Tibial nerve (tissue), 4 donors: ENCODE measurements around the gene MAML2. TPM values are rescaled to one million over a fixed set of nuclear protein-coding genes. Genes with fewer than 3 reads are reported as not detected.

Experiments used
- DNase-seq, 2 donors: peaks; one replicate each; pipeline ENCODE4 v3.0.0-alpha.2; 2019; ENCODE audit warnings: low spot score in 2 of 2
- H3K27ac ChIP-seq, 4 donors: fragments of 200-600 bp; sonication (generic) in 3 of 4; one replicate each; pipeline ENCODE4 v1.5.1; 2017 to 2019; ENCODE audit warnings: mild to moderate bottlenecking in 1 of 4
- H3K27me3 ChIP-seq, 2 donors: fragments of 200-600 bp; sonication (generic) in 1 of 2; one replicate each; pipeline versions ENCODE4 v1.5.1 to v1.6.0; 2017 to 2019
- H3K36me3 ChIP-seq, 3 donors: fragments of 200-600 bp; sonication (generic); one replicate each; pipeline ENCODE4 v1.5.1; 2018 to 2019
- H3K4me1 ChIP-seq, 4 donors: fragments of 200-600 bp; sonication (generic) in 3 of 4; one replicate each; pipeline ENCODE4 v1.5.1; 2017 to 2019
- H3K4me3 ChIP-seq, 4 donors: fragments of 200-600 bp; sonication (generic) in 3 of 4; one replicate each; pipeline ENCODE4 v1.5.1; 2017 to 2019; ENCODE audit warnings: mild to moderate bottlenecking in 1 of 4, moderate library complexity in 1 of 4
- H3K9me3 ChIP-seq, 4 donors: fragments of 200-600 bp; sonication (generic) in 3 of 4; one replicate each; pipeline ENCODE4 v1.5.1; 2017 to 2019
- CTCF ChIP-seq, 5 experiments: fragments of 200-600 bp in 3 of 5; fragments of 450-650 bp in 2 of 5; sonication (generic) in 3 of 5; IDR thresholded peaks; one replicate each; pipeline ENCODE4 v1.5.1; 2016 to 2019; ENCODE audit warnings: antibody characterized with exemption in 5 of 5, mild to moderate bottlenecking in 3 of 5, moderate library complexity in 2 of 5
- EP300 ChIP-seq, 2 donors: sonication (generic); formaldehyde crosslinking; IDR thresholded peaks; one replicate each; pipeline ENCODE4 v1.6.1; 2017; ENCODE audit warnings: antibody characterized with exemption in 2 of 2, mild to moderate bottlenecking in 1 of 2
- POLR2A ChIP-seq, 2 donors: fragments of 450-650 bp; IDR thresholded peaks; one replicate each; pipeline ENCODE4 v1.6.1; 2017; ENCODE audit warnings: antibody characterized with exemption in 2 of 2, mild to moderate bottlenecking in 2 of 2, moderate library complexity in 2 of 2
- WGBS, 2 donors: methylation state at CpG; one replicate each; pipeline ENCODE4 v1.1.5; 2018; 5-methylcytosine and 5-hydroxymethylcytosine counted together
- total RNA-seq, 4 donors: library from RNA; depleted of rRNA; stranded (reverse); fragments of >200 nt; gene quantifications; one replicate each; pipeline ENCODE4 v1.1.0, GENCODE V29; 2016

MAML2 gene
- total RNA-seq, 4 donors from 2014 or later, result 20.5 to 38.4 (median 27.9) TPM

GRCh38 chr11:96159968-96160367 lies 183.0 kb downstream of the MAML2 start:
- Histone ChIP-seq H3K36me3 (no peaks in the 10 kb centered on the region), H3K4me1 (peaks cover 0 to 61% (median 32%) of the 10 kb centered on the region in 4 donors), H3K27ac (no peak overlapping the region), H3K4me3 (no peak overlapping the region), H3K27me3 (no peaks in the 10 kb centered on the region), H3K9me3 (no peaks in the 10 kb centered on the region)
- 64 to 73% methylated on average over 5 to 6 of the region's 6 CpGs for WGBS, 2 donors
- no peak for TF ChIP-seq CTCF (IDR thresholded peaks at IDR 0.05)
- no peak for TF ChIP-seq EP300 (IDR thresholded peaks at IDR 0.05)
- no peak for TF ChIP-seq POLR2A (IDR thresholded peaks at IDR 0.05)
- DNase-seq, result no peak

GRCh38 chr11:96158126-96158525 lies 184.9 kb downstream of the MAML2 start:
- Histone ChIP-seq H3K4me1 (peaks cover 0 to 68% (median 42%) of the 10 kb centered on the region in 4 donors), H3K36me3 (no peaks in the 10 kb centered on the region), H3K9me3 (no peaks in the 10 kb centered on the region), H3K27ac (peak overlapping the region in 3 of 4 donors; percentile 1 to 87 (median 86)), H3K27me3 (no peaks in the 10 kb centered on the region), H3K4me3 (no peak overlapping the region)
- WGBS, 2 donors, result 39 to 88% methylated on average over 1 of the region's 1 CpG
- DNase-seq, result no peak
- TF ChIP-seq CTCF (IDR thresholded peaks at IDR 0.05) (no peak), POLR2A (IDR thresholded peaks at IDR 0.05) (no peak), EP300 (IDR thresholded peaks at IDR 0.05) (no peak)

DNA sequence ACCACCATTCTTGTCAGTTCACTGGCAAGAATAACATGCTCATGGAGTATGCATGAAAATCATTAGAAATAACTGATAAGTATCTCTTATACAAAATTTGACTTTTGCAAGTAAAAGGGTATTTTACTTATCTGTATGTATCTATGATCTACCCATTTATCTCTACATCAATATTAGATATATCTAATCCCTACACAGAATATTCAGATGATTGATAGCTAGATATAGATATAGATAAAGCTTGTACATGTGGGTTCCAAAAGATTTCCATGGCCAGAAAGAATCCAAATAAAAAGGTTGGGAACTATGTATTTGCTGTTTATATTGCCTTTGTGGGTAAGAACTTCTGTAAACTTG lies 185.5 kb downstream of the MAML2 start:
- no peaks in the 10 kb centered on the region for H3K9me3 ChIP-seq
- no peaks in the 10 kb centered on the region for H3K36me3 ChIP-seq
- peaks cover 0 to 63% (median 42%) of the 10 kb centered on the region in 4 donors for H3K4me1 ChIP-seq
- H3K27ac ChIP-seq, result peak overlapping the region in 3 of 4 donors; percentile 74 to 87 (median 86)
- DNase-seq, result no peak
- no peak for TF ChIP-seq CTCF (IDR thresholded peaks at IDR 0.05)
- TF ChIP-seq POLR2A (IDR thresholded peaks at IDR 0.05), result no peak
- TF ChIP-seq EP300 (IDR thresholded peaks at IDR 0.05), result no peak
- H3K27me3 ChIP-seq, result no peaks in the 10 kb centered on the region
- no peak overlapping the region for H3K4me3 ChIP-seq

GRCh38 chr11:96156379-96156722 lies 186.6 kb downstream of the MAML2 start:
- Histone ChIP-seq H3K36me3 (no peaks in the 10 kb centered on the region), H3K4me1 (peaks cover 0 to 57% (median 42%) of the 10 kb centered on the region in 4 donors), H3K27ac (peak overlapping the region; percentile 33 to 87 (median 80)), H3K9me3 (no peaks in the 10 kb centered on the region), H3K27me3 (no peaks in the 10 kb centered on the region), H3K4me3 (peak overlapping the region in 2 of 4 donors; percentile 2 to 20)
- WGBS, 2 donors, result 26 to 46% methylated on average over 3 of the region's 3 CpGs
- no peak for TF ChIP-seq POLR2A (IDR thresholded peaks at IDR 0.05)
- TF ChIP-seq EP300 (IDR thresholded peaks at IDR 0.05), result peak in 1 of 2 donors; percentile 57
- DNase-seq, result peak in 1 of 2 donors; percentile 52

- 29 to 31% methylated on average over 9 of the region's 9 CpGs for WGBS, 2 donors
- Histone ChIP-seq H3K9me3 (no peaks in the 10 kb centered on the region), H3K27ac (peak overlapping the region; percentile 33 to 87 (median 80)), H3K36me3 (no peaks in the 10 kb centered on the region), H3K27me3 (no peaks in the 10 kb centered on the region), H3K4me3 (peak overlapping the region in 2 of 4 donors; percentile 2 to 20), H3K4me1 (peaks cover 0 to 51% (median 40%) of the 10 kb centered on the region in 4 donors)
- TF ChIP-seq POLR2A (IDR thresholded peaks at IDR 0.05), result peak in 1 of 2 donors; percentile 8
- peak; percentile 21 to 22 for TF ChIP-seq EP300 (IDR thresholded peaks at IDR 0.05)
- TF ChIP-seq CTCF (IDR thresholded peaks at IDR 0.05), result peak in 4 of 5 experiments; percentile 20 to 48 (median 40)
- DNase-seq, result peak; percentile 57 to 79
Measured at GRCh38 chr11:96155627-96156378, 187.2 kb downstream of the MAML2 start.
